Epidermal melanocyte (primary cell): ENCODE results near the gene CCDC198.

Experiments
- DNase-seq: peaks from one replicate; pipeline ENCODE4 v3.0.0; 2011; ENCODE audit warnings: low spot score; ENCODE audit not compliant: insufficient read length

CCDC198 gene

GRCh38 chr14:57464008-57464730 is 29.5 kb downstream of the CCDC198 start:
- DNase-seq, result no peak

GRCh38 chr14:57462551-57462950 is 31.1 kb downstream of the CCDC198 start:
- DNase-seq, result no peak

- DNase-seq, result no peak
These were observed 31.8 kb downstream of the CCDC198 start for GRCh38 chr14:57461777-57462320.

- DNase-seq, result no peak
These were observed 57.7 kb downstream of the CCDC198 start for GRCh38 chr14:57435923-57436322.

- no peak for DNase-seq
These were observed 72.7 kb downstream of the CCDC198 start for GRCh38 chr14:57420986-57421385.

- no peak for DNase-seq
These were observed 73.6 kb downstream of the CCDC198 start for GRCh38 chr14:57420033-57420432.
